ENCODE data around the gene POMGNT2.

POMGNT2 gene

DNA sequence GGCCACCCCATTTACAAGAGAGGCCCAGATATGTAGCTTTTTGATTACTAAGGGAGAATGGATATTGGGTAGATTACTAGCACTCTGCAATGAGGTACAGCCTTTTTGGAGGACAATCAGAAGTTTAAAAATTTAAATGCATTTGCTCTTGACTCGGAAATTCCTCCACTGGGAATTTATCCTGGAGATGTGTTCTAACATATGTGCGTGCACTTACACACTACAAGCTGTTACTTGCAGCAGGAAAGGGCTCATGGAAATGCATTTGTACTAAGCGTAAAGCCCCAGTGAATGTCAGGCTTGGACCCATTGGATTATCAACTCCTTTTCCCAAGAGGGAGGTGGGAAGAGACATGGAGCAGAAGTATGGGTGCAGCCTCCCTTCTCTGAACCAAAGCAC lies 7.8 kb upstream of the POMGNT2 start:
- TF ChIP-seq, protein P1, sequence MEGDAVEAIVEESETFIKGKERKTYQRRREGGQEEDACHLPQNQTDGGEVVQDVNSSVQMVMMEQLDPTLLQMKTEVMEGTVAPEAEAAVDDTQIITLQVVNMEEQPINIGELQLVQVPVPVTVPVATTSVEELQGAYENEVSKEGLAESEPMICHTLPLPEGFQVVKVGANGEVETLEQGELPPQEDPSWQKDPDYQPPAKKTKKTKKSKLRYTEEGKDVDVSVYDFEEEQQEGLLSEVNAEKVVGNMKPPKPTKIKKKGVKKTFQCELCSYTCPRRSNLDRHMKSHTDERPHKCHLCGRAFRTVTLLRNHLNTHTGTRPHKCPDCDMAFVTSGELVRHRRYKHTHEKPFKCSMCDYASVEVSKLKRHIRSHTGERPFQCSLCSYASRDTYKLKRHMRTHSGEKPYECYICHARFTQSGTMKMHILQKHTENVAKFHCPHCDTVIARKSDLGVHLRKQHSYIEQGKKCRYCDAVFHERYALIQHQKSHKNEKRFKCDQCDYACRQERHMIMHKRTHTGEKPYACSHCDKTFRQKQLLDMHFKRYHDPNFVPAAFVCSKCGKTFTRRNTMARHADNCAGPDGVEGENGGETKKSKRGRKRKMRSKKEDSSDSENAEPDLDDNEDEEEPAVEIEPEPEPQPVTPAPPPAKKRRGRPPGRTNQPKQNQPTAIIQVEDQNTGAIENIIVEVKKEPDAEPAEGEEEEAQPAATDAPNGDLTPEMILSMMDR (IDR thresholded peaks at IDR 0.05; ENCODE audit: insufficient read depth, low read length, poor library complexity, severe bottlenecking) = no peak
- Histone ChIP-seq H3K27me3 (replicated peaks; ENCODE audit: control insufficient read depth, insufficient read depth, low read length) (peaks cover 2% of the 10 kb centered on the region; the same call in 1 of the 2 replicates), H3K36me3 (ENCODE audit: control insufficient read depth, insufficient read depth, low read length) (no peaks in the 10 kb centered on the region), H3K4me3 (replicated peaks; ENCODE audit: low read depth, low read length) (no peak overlapping the region)
- DNase-seq (ENCODE audit: extremely low read depth, insufficient read length) = no peak

DNA sequence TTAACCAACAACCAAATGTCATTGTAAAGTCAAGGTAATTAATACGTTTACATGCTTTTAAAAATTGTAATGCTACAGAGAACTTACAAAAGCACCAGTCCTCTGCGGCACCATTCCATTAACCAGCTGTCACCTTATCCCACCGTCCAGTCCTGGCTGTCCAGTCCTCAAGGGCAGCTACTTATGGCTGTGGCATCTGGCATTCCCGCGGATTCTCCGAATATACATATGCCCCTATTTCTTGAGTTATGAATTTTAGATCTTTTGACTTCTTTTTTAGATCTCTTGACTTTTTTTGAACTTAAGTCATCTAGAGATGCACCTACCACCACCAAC lies 382 bp upstream of the POMGNT2 start:
- TF ChIP-seq, protein P1 (IDR thresholded peaks at IDR 0.05; ENCODE audit: insufficient read depth, low read length, poor library complexity, severe bottlenecking) = no peak
- no peak for DNase-seq (ENCODE audit: extremely low read depth, insufficient read length)
- Histone ChIP-seq H3K27me3 (replicated peaks; ENCODE audit: control insufficient read depth, insufficient read depth, low read length) (peaks cover 4% of the 10 kb centered on the region; the same call in 1 of the 2 replicates), H3K4me3 (replicated peaks; ENCODE audit: low read depth, low read length) (no peak overlapping the region), H3K36me3 (ENCODE audit: control insufficient read depth, insufficient read depth, low read length) (no peaks in the 10 kb centered on the region)

DNA sequence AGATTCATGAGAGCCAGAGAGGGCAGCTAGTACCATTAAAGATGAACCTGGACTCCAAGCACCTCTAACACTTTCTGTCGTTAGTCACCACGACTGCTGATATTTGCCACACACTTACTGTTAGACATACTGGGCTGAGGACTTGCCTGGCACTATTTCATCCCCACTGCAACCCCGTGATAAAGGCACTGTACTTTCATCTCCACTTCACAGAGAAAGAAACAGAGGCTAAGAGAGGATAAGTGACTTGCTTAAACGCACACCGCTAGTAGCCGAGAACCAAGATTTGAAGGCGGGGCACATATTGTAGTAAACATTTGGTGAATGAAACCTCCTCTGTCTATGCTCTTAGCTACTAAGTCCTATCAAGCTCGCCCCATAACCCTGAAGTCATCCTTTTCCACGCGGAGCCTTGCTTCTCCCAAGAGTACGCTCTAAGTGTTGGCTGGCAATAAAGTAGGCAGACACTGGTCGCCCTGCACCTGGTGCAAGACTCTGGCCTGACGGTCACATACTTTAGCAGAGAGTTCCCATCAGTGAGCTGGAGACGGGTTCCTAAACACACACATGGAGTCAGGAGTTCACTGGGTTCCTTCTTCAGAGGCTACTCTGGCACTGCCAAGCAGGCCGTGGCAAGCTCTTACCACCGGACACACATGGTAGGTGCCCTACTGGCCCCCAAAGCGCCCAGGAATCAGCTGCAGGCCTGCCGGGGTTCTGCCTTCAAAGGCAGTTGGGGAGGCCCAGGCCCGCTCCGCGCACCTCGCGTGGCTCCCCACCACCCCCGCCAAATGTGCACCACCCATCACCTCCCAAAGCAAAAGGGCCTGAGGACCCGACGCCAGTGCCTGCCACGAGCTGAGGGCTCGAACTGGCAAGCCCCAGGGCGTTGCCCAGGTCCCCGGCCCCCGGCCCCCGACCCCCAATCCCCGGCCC lies 951 bp downstream of the POMGNT2 start:
- Histone ChIP-seq H3K36me3 (ENCODE audit: control insufficient read depth, insufficient read depth, low read length) (no peaks in the 10 kb centered on the region), H3K27me3 (replicated peaks; ENCODE audit: control insufficient read depth, insufficient read depth, low read length) (peaks cover 4% of the 10 kb centered on the region; the same call in 1 of the 2 replicates), H3K4me3 (replicated peaks; ENCODE audit: low read depth, low read length) (no peak overlapping the region)
- TF ChIP-seq, protein P1 (IDR thresholded peaks at IDR 0.05; ENCODE audit: insufficient read depth, low read length, poor library complexity, severe bottlenecking) = no peak
- no peak for DNase-seq (ENCODE audit: extremely low read depth, insufficient read length)

DNA sequence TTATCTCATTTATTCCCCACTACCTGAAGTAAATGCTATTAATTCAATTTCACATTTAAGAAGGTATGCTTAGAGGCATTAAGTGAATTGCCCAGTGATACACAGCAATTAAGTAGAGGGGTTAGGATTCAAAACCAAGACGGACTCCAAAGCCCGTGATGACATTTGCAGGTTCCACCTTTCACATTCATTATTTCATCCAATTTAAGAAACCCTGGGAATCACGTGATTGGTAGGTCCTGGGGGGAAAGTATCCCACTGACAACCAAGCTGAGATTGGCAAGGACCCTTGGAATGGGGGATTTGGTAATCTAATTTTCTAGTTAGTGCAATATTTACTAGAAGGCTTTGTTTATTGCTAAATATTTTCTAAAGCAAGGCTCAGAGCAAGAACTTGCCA lies 1.8 kb downstream of the POMGNT2 start:
- Histone ChIP-seq H3K36me3 (ENCODE audit: control insufficient read depth, insufficient read depth, low read length) (no peaks in the 10 kb centered on the region), H3K4me3 (replicated peaks; ENCODE audit: low read depth, low read length) (no peak overlapping the region), H3K27me3 (replicated peaks; ENCODE audit: control insufficient read depth, insufficient read depth, low read length) (peaks cover 4% of the 10 kb centered on the region; the same call in 1 of the 2 replicates)
- TF ChIP-seq, protein P1 (IDR thresholded peaks at IDR 0.05; ENCODE audit: insufficient read depth, low read length, poor library complexity, severe bottlenecking) = no peak
- DNase-seq (ENCODE audit: extremely low read depth, insufficient read length) = no peak

DNA sequence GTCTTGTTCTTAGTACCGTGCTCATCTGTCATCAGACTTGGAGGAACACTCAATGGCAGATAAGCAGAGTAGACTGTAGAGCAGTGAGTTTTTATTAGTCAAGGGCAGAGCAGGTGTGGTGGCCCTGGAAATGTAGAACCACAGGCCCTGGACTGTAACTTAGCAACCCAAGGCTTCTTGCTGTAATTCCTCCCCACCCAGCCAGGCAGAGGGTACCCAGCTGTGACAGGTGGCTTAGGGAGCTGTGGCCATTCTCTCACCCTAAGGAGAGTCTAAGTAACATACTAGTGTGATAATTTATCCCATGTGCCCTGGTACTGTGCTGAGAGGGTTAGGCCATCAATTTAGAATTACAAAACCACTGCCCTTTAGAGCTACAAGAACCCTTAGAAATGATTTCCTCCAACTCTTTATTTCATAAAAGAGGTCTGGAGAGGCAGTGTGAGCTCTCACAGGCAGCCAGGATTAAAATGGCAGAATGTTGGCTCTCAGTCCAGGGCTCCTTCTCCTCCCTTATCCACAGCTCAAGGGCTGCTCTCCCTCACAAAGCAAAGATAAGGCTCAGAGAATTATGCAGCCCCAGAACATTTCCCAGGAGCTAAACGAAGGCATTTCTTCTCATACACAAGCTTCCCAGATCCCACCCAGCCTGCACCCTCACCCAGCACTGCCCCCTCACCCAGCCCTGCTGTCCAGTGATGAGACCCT lies 3.0 kb downstream of the POMGNT2 start:
- H3K27me3 ChIP-seq (replicated peaks; ENCODE audit: control insufficient read depth, insufficient read depth, low read length) = peaks cover 4% of the 10 kb centered on the region; the same call in 1 of the 2 replicates
- no peak overlapping the region for H3K4me3 ChIP-seq (replicated peaks; ENCODE audit: low read depth, low read length)
- TF ChIP-seq, protein P1 (IDR thresholded peaks at IDR 0.05; ENCODE audit: insufficient read depth, low read length, poor library complexity, severe bottlenecking) = no peak
- no peak for DNase-seq (ENCODE audit: extremely low read depth, insufficient read length)
- H3K36me3 ChIP-seq (ENCODE audit: control insufficient read depth, insufficient read depth, low read length) = no peaks in the 10 kb centered on the region

Data from GM06990 (cell line).